ENCODE results near the gene ST7.

- TF ChIP-seq GATA2 (IDR thresholded peaks at IDR 0.05; ENCODE audit: low read depth, low read length), result no peak
- TF ChIP-seq GATA3 (IDR thresholded peaks at IDR 0.05; ENCODE audit: low read depth, low read length), result no peak
These were observed 40.9 kb upstream of the ST7 start for GRCh38 chr7:116912269-116912909.

Measured in SH-SY5Y (cell line).